Gastrocnemius medialis (tissue), 4 donors: Measurements from ENCODE around the gene ZNHIT1. TPM values are rescaled to one million over a fixed set of nuclear protein-coding genes. Genes with fewer than 3 reads are reported as not detected.
A peak's percentile ranks its signal among the peaks of the same experiment; 100 is the strongest.
"Not testable (repeated sequence)": the region's sequence is repeated elsewhere in the genome, so short reads cannot be mapped to it uniquely, and the experiment has no call there.

Experiments used
- ATAC-seq, 2 donors: fragments of 150-250 bp; one replicate each; pipeline ENCODE4 v1.9.1; 2016
- DNase-seq, 2 donors: peaks; one replicate each; pipeline ENCODE4 v3.0.0-alpha.2; 2019
- H3K27ac ChIP-seq, 4 donors: fragments of 200-600 bp; sonication (generic); 1 replicate in 1 of 4; 2 replicates in 3 of 4; pipeline ENCODE4 v1.5.1; 2016 to 2018; ENCODE audit warnings: mild to moderate bottlenecking in 2 of 4, moderate library complexity in 1 of 4
- H3K27me3 ChIP-seq, 3 donors: fragments of 200-600 bp; sonication (generic) in 2 of 3; 1 replicate in 1 of 3; 2 replicates in 2 of 3; pipeline versions ENCODE4 v1.5.1 to v1.6.0; 2016 to 2019; ENCODE audit warnings: mild to moderate bottlenecking in 1 of 3, moderate library complexity in 1 of 3
- H3K36me3 ChIP-seq, 2 donors: fragments of 200-600 bp; sonication (generic) in 1 of 2; one replicate each; pipeline ENCODE4 v1.5.1; 2017 to 2018
- H3K4me1 ChIP-seq, 2 donors: fragments of 200-600 bp; sonication (generic) in 1 of 2; one replicate each; pipeline ENCODE4 v1.5.1; 2016 to 2017; ENCODE audit warnings: mild to moderate bottlenecking in 2 of 2
- H3K4me3 ChIP-seq, 4 donors: fragments of 200-600 bp; sonication (generic) in 3 of 4; 1 replicate in 1 of 4; 2 replicates in 3 of 4; pipeline ENCODE4 v1.5.1; 2016 to 2019; ENCODE audit warnings: mild to moderate bottlenecking in 2 of 4
- H3K9me3 ChIP-seq, 3 donors: fragments of 200-600 bp; sonication (generic) in 2 of 3; 1 replicate in 1 of 3; 2 replicates in 2 of 3; pipeline ENCODE4 v1.5.1; 2016 to 2019
- CTCF ChIP-seq, 5 experiments: fragments of 450-650 bp in 3 of 5; fragments of 200-600 bp in 2 of 5; sonication (generic) in 2 of 5; IDR thresholded peaks in 4 of 5; conservative IDR thresholded peaks in 1 of 5; 1 replicate in 4 of 5; 2 replicates in 1 of 5; pipeline ENCODE4 v1.5.1; 2016 to 2019; ENCODE audit warnings: antibody characterized with exemption in 5 of 5, mild to moderate bottlenecking in 3 of 5, moderate library complexity in 3 of 5
- POLR2A ChIP-seq, 2 donors: fragments of 450-650 bp; IDR thresholded peaks; one replicate each; pipeline ENCODE4 v1.6.1; 2017; ENCODE audit warnings: antibody characterized with exemption in 2 of 2, mild to moderate bottlenecking in 2 of 2, moderate library complexity in 2 of 2
- in situ Hi-C, 4 donors: fragments of 200-750 bp; cut with MboI; loops; one replicate each; pipeline versions ENCODE4 v1.15.0 to v1.8.0; 2017; ENCODE audit warnings: low sequenced_read_pairs in 4 of 4
- intact Hi-C: fragments of 100-400 bp; cut with DNase I; formaldehyde crosslinking; loops from one replicate; pipeline ENCODE4 v1.15.1; 2023; ENCODE audit warnings: low total_unique reads
- total RNA-seq, 4 donors: library from RNA; depleted of rRNA; stranded (reverse); fragments of >200 nt; gene quantifications; one replicate each; pipeline versions ENCODE4 v1.1.0 to v1.2.3, GENCODE V29; 2016

The ZNHIT1 gene
- total RNA-seq, 4 donors from 2014 or later: 66.7 to 83.9 (median 71.9) TPM

GRCh38 chr7:101201695-101202602, 16.0 kb upstream of the ZNHIT1 start:
- Histone ChIP-seq H3K36me3 (peaks cover 0 to 4% of the 10 kb centered on the region in 2 donors), H3K9me3 (no peaks in the 10 kb centered on the region), H3K27me3 (peaks cover 37 to 46% (median 44%) of the 10 kb centered on the region in 3 donors), H3K27ac (no peak overlapping the region), H3K4me1 (peaks cover 0 to 7% of the 10 kb centered on the region in 2 donors), H3K4me3 (peak overlapping the region in 2 of 4 donors; percentile 6 to 28)
- ATAC-seq (no peak), DNase-seq (no peak)
- no peak for TF ChIP-seq POLR2A (IDR thresholded peaks at IDR 0.05)
- no peak for TF ChIP-seq CTCF (IDR thresholded peaks at IDR 0.05 in 4 of 5, conservative IDR thresholded peaks at IDR 0.05 in 1 of 5)
- in situ Hi-C loops: no loop called here
- intact Hi-C loops: no loop called here

GRCh38 chr7:101202603-101202918, 15.4 kb upstream of the ZNHIT1 start:
- TF ChIP-seq CTCF (IDR thresholded peaks at IDR 0.05 in 4 of 5, conservative IDR thresholded peaks at IDR 0.05 in 1 of 5) (no peak), POLR2A (IDR thresholded peaks at IDR 0.05) (no peak)
- ATAC-seq (no peak), DNase-seq (no peak)
- intact Hi-C loops (no loop called here), in situ Hi-C loops (no loop called here)
- peaks cover 0 to 7% of the 10 kb centered on the region in 2 donors for H3K4me1 ChIP-seq
- peaks cover 37 to 46% (median 43%) of the 10 kb centered on the region in 3 donors for H3K27me3 ChIP-seq
- H3K4me3 ChIP-seq: no peak overlapping the region
- H3K36me3 ChIP-seq: peaks cover 0 to 4% of the 10 kb centered on the region in 2 donors
- no peaks in the 10 kb centered on the region for H3K9me3 ChIP-seq
- no peak overlapping the region for H3K27ac ChIP-seq

- DNase-seq, in situ Hi-C loops, intact Hi-C loops, ATAC-seq, H3K9me3 ChIP-seq, H3K4me1 ChIP-seq, H3K27ac ChIP-seq, H3K4me3 ChIP-seq: not testable (repeated sequence)
- peaks cover 0 to 10% of the 10 kb centered on the region in 2 donors for H3K36me3 ChIP-seq
- H3K27me3 ChIP-seq: peaks cover 36 to 41% (median 37%) of the 10 kb centered on the region in 3 donors
These were observed 13.9 kb upstream of the ZNHIT1 start for GRCh38 chr7:101203740-101204738.

GRCh38 chr7:101205901-101206664, 11.9 kb upstream of the ZNHIT1 start:
- H3K27ac ChIP-seq: no peak overlapping the region
- H3K4me3 ChIP-seq: no peak overlapping the region
- DNase-seq (no peak), ATAC-seq (no peak)
- H3K27me3 ChIP-seq: peaks cover 23 to 26% (median 23%) of the 10 kb centered on the region in 3 donors
- H3K4me1 ChIP-seq: peaks cover 0 to 7% of the 10 kb centered on the region in 2 donors
- H3K9me3 ChIP-seq: no peaks in the 10 kb centered on the region
- intact Hi-C loops: no loop called here
- peaks cover 0 to 25% of the 10 kb centered on the region in 2 donors for H3K36me3 ChIP-seq
- in situ Hi-C loops: no loop called here
- TF ChIP-seq CTCF (IDR thresholded peaks at IDR 0.05 in 4 of 5, conservative IDR thresholded peaks at IDR 0.05 in 1 of 5) (no peak), POLR2A (IDR thresholded peaks at IDR 0.05) (no peak)
